ENCODE data around the gene SLC9A1. TPM values are rescaled to one million over a fixed set of nuclear protein-coding genes. Genes with fewer than 3 reads are reported as not detected.

SLC9A1 gene
- total RNA-seq, 1 experiment from 2014 or later: 8.4 TPM

DNA sequence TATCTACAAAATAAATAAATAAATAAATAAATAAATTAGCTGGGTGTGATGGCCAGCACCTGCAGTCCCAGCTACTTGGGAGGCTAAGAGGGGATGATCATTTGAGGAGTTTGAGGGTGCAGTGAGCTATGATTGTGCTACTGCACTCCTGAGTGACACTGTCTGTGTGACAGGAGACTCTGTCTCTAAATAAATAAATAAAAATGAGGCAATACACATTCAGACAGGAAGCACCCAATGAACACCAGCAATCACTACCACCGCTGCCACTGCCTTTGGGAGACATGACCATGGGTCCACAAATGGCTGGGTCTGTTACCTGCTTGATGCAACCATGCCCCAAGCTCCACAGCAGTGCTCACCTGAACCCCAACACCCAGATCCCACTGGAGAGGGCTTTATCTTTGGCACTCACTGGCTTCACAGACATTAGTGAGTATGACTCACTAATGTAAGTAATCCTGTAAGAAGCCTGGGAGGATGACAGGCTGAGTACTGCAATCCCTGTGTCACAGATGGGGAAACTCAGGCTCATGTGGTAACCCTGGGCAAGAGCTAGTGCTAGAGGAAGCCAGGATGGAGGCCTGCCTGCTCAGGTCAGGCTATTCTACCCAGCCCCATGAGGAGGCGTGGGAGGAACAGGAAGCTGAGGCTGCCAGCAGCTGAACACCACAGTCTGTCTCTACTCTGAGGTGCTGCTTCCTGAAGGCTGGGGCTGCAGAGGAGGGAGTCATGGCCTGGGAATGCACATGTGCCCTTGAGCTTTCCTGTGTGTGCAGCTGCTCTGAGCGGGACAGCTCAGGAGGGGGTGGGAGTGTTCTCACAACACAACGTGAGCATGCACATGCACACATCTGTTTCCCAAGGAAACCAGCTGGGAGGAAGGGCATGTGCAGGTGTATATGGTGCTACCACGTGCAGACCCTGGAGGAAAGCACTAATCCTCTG, 43.0 kb downstream of the SLC9A1 start:
- peaks cover 11% of the 10 kb centered on the region for H3K4me1 ChIP-seq
- peak; percentile 95 to 96 for DNase-seq
- no peaks in the 10 kb centered on the region for H3K27me3 ChIP-seq
- H3K27ac ChIP-seq: peak overlapping the region; percentile 52
- no peak overlapping the region for H3K4me3 ChIP-seq
- no peaks in the 10 kb centered on the region for H3K9me3 ChIP-seq (replicated peaks)
- H3K36me3 ChIP-seq: peaks cover 3% of the 10 kb centered on the region; the same call in 1 of the 2 replicates

DNA sequence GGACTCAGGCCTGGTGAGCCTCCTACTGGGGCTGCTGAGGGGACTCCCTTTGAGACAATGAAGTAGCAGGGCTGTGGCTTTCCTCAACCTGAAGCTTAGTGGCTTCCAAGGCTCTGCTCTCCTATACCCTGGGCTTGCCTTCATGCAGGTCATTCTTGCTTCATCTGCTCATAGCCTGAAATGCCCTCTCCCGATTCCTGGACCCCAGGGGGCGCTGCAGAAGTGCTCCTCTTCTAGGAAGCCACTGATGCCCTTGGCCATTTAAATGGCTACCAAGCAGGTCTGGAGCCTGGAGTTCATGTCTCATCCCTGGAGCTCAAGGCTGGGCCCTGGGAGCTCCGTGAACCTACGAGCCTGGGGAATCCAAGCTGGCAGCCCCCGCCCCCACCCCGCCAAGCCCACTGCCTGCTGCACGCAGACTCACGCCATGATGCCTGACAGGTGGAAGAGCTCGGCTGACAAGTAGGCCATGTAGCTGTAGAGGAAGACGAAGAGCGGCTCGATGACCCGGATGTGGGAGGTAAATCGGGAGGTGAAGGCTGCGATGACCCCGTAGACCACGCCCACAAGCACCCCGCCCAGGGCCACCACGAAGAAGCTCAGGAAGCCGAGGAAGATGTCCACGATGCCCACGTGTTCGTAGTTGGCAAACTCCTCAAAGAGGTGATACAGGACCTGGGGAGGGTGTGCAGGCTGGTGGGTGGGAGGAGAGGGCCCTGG, 45.7 kb downstream of the SLC9A1 start:
- DNase-seq: peak; percentile 28 to 45
- Histone ChIP-seq H3K4me3 (no peak overlapping the region), H3K4me1 (peaks cover 11% of the 10 kb centered on the region), H3K27me3 (no peaks in the 10 kb centered on the region), H3K36me3 (peaks cover 3% of the 10 kb centered on the region; the same call in 1 of the 2 replicates), H3K9me3 (replicated peaks) (no peaks in the 10 kb centered on the region), H3K27ac (no peak overlapping the region)

DNA sequence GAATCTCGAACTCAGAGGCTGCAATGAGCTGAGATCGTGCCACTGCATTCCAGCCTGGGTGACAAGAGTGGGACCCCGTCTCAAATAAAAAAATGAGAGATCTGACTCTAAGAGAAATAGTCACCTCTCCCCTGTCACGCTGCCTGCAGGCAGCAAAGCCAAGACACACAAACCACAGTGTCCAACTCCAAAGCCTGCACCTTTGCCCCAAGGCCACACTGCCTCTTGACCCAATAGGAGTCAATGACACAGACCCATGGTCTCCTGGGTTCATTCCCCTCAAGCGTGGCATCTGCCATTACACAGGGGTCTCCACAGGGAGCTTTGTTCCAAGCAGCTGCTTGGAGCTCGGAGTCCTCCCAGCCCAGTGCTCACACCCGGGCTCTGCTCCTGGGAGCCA, 46.3 kb downstream of the SLC9A1 start:
- Histone ChIP-seq H3K4me1 (peaks cover 11% of the 10 kb centered on the region), H3K27ac (no peak overlapping the region), H3K36me3 (peaks cover 3% of the 10 kb centered on the region; the same call in 1 of the 2 replicates), H3K4me3 (no peak overlapping the region), H3K27me3 (no peaks in the 10 kb centered on the region), H3K9me3 (replicated peaks) (no peaks in the 10 kb centered on the region)
- DNase-seq: no peak

DNA sequence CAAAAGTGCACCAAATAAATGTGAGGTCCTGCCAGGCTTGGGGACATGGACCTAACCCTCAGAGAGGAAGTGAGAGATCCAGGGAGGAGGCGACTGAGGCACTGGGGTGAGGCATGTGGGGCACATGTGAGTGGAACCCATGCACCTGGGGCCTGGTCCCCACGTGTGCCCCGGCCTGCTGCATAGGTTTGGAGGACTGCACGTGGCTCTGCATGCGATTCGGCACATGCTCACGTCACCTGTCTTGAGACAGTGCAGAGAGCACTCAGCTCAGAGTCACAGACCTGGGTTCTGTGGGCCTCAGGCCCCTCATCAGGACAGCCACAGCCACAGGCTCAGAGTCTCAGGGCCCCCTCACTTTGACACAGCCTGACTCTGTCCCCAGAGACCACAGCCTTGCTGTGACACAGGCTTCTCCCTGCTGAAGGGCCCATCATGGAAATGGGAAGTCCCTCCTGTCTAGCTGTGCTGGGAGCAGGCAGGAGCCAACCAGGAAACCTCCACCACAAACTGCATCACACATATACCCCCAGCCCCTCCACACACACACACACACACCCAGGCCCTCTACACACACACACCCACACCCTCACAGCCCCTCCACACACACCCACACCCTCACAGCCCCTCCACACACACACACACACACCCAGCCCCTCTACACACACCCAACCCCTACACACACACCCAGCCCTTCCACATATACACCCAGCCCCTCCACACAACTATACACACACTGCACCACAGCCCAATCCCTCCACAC, 48.2 kb downstream of the SLC9A1 start:
- no peak for DNase-seq
- H3K4me3 ChIP-seq: no peak overlapping the region
- no peaks in the 10 kb centered on the region for H3K27me3 ChIP-seq
- no peaks in the 10 kb centered on the region for H3K9me3 ChIP-seq (replicated peaks)
- H3K27ac ChIP-seq: no peak overlapping the region
- H3K36me3 ChIP-seq: no peaks in the 10 kb centered on the region
- H3K4me1 ChIP-seq: peaks cover 5% of the 10 kb centered on the region

DNA sequence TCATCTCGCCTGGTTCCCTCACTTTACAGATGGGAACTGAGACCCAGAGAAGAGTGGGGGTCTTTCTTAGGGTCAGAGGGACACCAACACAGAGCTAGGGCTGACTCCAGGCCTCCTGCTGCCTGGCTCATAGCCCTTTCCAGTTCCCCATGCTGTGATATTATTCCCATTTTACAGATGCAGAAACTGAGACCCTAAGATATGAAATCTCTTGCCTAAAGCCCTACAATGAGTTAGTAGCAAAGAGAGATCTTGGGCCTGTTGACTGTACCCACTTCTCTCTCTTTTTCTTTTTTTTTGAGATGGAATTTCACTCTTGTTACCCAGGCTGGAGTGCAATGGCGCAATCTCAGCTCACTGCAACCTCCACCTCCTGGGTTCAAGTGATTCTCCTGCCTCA, 49.9 kb downstream of the SLC9A1 start:
- no peak overlapping the region for H3K27ac ChIP-seq
- no peak overlapping the region for H3K4me3 ChIP-seq
- H3K36me3 ChIP-seq: no peaks in the 10 kb centered on the region
- no peaks in the 10 kb centered on the region for H3K27me3 ChIP-seq
- no peak for DNase-seq
- H3K4me1 ChIP-seq: peaks cover 4% of the 10 kb centered on the region
- no peaks in the 10 kb centered on the region for H3K9me3 ChIP-seq (replicated peaks)

DNA sequence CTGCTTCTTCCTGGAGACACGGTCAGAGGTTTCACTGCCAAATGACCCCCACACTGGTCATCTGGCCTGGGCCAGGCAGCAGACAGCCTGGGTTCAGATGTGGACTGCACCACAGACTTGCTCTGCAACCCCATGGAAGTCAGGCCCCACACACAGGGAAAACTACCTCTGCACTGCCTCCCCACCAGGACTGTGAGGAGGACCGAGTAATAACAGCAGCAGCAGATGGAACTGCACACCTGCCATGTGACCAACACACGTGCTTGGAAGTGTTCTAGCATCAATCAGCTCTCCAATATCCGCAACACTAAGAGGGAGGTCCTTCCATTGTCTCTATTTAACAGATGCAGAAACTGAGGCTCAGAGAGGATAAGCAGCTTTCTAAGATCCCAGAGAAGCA, 51.4 kb downstream of the SLC9A1 start:
- H3K36me3 ChIP-seq: no peaks in the 10 kb centered on the region
- H3K4me3 ChIP-seq: no peak overlapping the region
- H3K9me3 ChIP-seq (replicated peaks): no peaks in the 10 kb centered on the region
- H3K27ac ChIP-seq: no peak overlapping the region
- H3K27me3 ChIP-seq: no peaks in the 10 kb centered on the region
- no peak for DNase-seq
- peaks cover 20% of the 10 kb centered on the region for H3K4me1 ChIP-seq

DNA sequence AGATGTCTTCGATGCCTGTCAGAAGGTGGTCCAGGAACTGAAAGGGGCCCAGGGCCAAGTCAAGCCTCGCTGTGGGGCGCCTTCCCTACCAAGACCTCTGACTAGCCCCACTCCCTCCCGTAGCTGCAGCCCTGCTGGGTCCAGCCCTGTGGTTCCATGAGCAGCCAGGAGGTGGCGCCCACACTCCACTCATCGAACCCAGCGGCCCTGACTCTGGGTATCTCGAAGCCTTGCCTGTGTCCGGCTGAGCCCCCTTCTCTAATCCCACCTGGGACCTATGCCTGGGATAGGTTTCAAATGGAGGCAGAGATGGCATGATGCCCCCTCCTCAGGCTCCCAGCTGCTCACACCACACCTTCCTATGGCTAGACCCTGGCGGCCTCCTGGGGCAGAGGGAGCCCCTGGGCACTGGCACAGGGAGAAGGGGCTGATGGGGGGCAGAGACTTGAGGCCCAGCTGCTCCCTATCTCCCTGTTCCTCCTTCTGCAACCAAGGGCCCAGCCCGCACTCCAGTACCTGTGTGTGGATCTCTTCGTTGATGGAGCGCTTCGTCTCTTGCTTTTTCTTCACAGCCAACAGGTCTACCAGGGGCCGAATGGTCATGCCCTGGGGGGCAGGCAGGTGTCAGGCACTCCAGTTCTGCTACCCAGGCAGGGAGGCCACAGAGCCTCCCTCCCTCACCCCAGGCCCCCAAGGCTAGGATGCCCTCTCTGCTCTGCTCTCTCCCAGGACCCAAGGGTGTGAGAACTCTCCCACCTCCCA, 52.0 kb downstream of the SLC9A1 start:
- no peaks in the 10 kb centered on the region for H3K36me3 ChIP-seq
- H3K27ac ChIP-seq: no peak overlapping the region
- H3K4me3 ChIP-seq: no peak overlapping the region
- H3K9me3 ChIP-seq (replicated peaks): no peaks in the 10 kb centered on the region
- H3K27me3 ChIP-seq: no peaks in the 10 kb centered on the region
- DNase-seq: peak; percentile 69 to 85
- peaks cover 20% of the 10 kb centered on the region for H3K4me1 ChIP-seq

DNA sequence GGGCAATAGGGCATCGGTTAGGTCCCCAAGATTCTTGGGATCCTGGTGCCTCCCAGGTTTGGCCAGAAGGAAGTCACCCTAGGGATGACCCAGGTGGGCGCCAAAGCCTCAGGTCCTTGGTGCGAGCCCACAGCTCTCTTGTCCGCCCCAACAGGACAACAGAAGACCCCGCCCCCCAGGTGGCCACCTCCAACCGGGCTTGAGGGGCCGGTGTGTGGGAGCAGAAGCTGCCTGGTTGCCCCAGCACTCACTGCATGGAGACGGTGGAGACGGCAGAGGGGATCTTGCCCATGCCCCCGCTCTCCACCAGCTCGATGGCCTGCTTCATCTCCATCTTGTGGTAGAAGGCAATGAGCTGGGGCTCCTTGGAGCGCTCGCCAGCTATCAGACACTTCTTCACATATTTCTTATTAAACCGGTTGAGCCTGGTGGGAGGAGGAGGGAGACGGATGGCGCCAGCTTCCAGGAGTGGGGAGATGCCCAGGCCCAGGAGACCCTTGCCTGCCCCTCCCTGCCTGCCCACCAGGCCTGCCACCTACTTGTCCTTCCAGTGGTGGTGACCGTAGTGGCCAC, 52.7 kb downstream of the SLC9A1 start:
- DNase-seq: no peak
- H3K27me3 ChIP-seq: no peaks in the 10 kb centered on the region
- H3K36me3 ChIP-seq: no peaks in the 10 kb centered on the region
- no peak overlapping the region for H3K27ac ChIP-seq
- H3K4me3 ChIP-seq: no peak overlapping the region
- H3K9me3 ChIP-seq (replicated peaks): no peaks in the 10 kb centered on the region
- peaks cover 20% of the 10 kb centered on the region for H3K4me1 ChIP-seq

DNA sequence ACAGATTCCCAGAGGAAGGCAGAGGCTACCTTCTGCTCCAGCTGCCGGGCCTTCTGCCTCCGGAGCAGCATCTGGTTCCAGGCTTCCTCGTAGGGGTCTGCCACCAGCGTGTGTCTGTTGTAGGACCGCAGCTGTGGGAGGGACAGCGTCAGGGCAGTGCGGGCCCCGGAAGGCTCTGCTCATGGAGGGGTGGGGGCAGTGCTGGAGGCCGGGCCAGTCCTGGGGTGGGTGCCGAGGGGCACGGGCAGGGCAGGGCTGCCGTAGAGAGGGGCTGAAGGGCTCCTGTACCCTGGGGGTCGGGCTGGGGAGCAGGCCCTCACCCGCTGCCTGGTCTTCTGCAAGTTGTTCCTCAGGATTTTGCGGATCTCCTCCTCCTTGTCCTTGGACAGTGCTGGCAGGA, 53.2 kb downstream of the SLC9A1 start:
- Histone ChIP-seq H3K9me3 (replicated peaks) (no peaks in the 10 kb centered on the region), H3K4me3 (no peak overlapping the region), H3K36me3 (no peaks in the 10 kb centered on the region), H3K27me3 (no peaks in the 10 kb centered on the region), H3K27ac (no peak overlapping the region), H3K4me1 (peaks cover 20% of the 10 kb centered on the region)
- DNase-seq: no peak

DNA sequence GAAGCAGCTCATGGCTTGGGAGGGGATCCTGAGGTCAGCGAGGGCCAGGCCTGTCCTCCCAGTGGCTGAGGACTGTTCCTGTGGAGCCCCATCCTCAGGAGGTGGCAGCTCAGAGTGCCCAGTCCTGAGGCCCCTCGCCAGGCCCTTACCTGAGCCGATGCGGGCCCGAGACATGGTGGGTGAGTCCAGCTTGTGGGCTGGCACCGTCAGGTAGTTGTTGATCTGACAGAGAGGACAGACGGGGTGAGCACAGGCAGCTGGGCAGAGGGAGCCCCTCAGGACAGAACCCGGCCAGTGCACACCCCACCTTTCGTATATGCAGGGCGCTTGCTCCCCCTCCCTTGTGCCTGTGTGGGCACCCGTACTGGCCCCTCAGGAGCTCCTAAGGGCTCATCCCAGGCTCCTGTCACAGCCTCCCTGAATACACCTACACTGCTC, 53.9 kb downstream of the SLC9A1 start:
- H3K9me3 ChIP-seq (replicated peaks): no peaks in the 10 kb centered on the region
- no peak for DNase-seq
- H3K27ac ChIP-seq: no peak overlapping the region

DNA sequence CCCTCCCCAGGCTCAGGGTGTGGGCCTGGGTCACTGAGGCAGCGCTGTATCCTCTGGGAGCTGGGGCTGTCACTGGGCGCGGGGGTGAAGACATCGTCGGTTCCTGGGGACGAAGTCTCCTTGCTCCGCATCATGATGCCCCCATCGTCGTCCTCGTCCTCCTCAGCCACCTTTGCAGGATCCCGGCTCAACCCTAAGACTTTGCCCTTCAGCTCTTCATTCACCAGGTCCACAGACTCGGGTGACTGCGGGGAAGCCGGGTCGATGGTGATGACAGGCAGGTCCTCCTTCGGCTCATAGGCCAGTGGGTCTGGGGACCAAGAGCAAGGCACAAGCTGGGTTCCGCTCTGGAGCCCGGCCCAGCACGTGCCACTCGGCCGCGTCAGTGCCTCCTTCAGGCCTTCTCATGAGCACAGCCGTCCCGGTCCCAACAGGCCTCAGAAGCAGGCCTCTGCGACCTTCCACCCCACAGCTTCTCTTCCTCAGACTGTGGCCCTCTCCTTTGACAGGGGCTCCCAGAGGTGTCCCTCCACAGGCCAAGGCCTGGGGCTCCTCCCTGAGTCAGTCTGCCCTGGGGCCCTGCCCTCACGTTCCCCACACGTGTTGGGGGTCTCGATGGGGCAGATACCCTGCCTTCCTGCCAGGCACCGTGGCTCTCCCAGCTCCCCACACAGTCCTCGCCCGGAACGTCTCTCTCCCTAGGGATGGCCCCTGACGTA, 54.4 kb downstream of the SLC9A1 start:
- no peaks in the 10 kb centered on the region for H3K9me3 ChIP-seq (replicated peaks)
- H3K27ac ChIP-seq: peak overlapping the region; percentile 66
- no peak for DNase-seq
- peaks cover 20% of the 10 kb centered on the region for H3K4me1 ChIP-seq
- H3K36me3 ChIP-seq: no peaks in the 10 kb centered on the region
- H3K27me3 ChIP-seq: no peaks in the 10 kb centered on the region
- H3K4me3 ChIP-seq: no peak overlapping the region

More for the DNA sequence above, 53.9 kb downstream of the SLC9A1 start:
- Histone ChIP-seq H3K4me3 (no peak overlapping the region), H3K36me3 (no peaks in the 10 kb centered on the region), H3K4me1 (peaks cover 20% of the 10 kb centered on the region), H3K27me3 (no peaks in the 10 kb centered on the region)

DNA sequence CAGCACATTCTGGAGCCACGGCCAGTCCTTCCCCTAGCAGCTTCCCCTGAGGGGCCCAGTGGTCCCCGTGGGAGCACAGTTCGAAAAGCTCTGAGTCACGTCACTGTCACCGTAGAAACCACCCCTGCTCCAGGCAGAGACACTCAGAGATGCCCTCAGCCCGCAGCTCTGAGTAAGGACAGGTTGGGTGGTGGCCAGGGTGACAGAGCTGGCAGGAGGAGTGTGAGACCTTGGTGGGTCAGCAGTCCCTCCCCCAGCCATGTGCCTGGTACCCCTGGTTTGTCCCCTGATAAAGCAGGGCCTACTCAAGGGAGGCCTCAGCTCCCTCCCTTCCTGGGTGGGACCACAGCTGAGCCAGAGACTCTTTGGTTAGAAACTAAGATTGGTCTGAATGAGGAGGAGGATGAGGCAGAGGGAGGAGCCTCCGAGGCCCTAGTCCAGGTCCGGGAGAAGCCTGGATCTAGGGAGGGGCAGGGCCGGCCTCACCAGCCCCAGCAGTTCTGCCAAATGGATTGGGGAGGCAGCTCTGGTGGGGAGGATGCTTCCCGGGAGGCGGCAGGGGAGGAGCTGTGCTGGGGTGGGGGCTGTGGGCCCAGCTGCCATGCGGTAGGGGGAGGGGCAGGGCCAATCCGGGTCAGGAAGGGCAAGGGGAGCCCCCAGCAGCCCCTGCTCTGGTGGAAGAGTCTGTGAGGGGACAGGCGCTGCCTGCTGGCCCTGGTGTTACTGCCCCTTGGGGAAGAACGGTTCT, 55.2 kb downstream of the SLC9A1 start:
- DNase-seq: peak; percentile 75 to 81
- no peak overlapping the region for H3K4me3 ChIP-seq

DNA sequence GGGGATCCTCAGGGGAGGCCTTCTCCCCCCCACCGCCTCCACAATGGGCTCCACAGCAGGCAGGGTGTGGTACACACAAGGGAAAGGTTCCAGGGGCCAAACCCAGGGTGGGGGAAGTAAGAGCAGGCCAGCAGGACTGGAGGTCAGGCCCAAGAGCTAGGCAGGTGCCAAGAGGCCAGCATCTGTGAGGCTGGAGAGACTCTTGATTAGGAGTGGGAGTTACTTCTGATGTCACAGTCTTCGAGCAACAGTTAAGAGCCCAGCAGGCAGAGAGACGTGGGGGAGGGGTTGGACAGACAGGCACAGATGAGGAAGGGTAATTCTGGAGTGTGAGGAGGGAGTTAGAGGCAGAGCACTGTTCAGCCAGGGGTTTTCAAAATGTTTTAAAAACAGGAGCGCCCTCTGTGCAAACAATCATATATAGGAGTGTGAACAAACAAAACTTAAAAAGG, 55.8 kb downstream of the SLC9A1 start:
- H3K36me3 ChIP-seq: no peaks in the 10 kb centered on the region
- H3K27ac ChIP-seq: peak overlapping the region; percentile 66
- peaks cover 20% of the 10 kb centered on the region for H3K4me1 ChIP-seq
- no peak overlapping the region for H3K4me3 ChIP-seq
- no peaks in the 10 kb centered on the region for H3K9me3 ChIP-seq (replicated peaks)
- H3K27me3 ChIP-seq: no peaks in the 10 kb centered on the region
- peak; percentile 85 to 90 for DNase-seq

More for the DNA sequence above, 55.2 kb downstream of the SLC9A1 start:
- Histone ChIP-seq H3K27me3 (no peaks in the 10 kb centered on the region), H3K4me1 (peaks cover 20% of the 10 kb centered on the region), H3K27ac (peak overlapping the region; percentile 66), H3K9me3 (replicated peaks) (no peaks in the 10 kb centered on the region), H3K36me3 (no peaks in the 10 kb centered on the region)
